ENCODE measurements around the gene PKIB. TPM values are rescaled to one million over a fixed set of nuclear protein-coding genes. Genes with fewer than 3 reads are reported as not detected.

Gene PKIB
- polyA plus RNA-seq, 1 donor (not counting 4 experiments of a cell fraction or from before 2014, with no cell fraction given), result 8.7 TPM

DNA sequence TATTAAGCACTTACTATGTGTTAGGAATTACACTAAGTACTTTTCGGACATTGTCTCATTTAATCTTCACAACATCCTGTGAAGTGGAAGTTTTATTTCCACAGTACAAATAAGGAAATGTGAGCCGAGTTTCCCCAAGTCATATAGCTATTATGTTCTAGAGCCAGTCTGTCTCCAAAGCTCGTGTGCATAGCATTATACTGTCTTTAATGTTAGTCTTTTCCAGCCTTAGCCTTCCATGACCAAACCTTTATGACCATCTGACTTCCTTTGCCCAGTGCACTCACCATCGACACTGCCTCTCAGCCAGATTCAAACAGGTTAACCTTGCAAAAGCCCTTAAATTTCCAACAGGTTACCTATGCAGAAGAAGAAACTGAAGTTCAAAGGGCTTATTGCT lies 55.7 kb downstream of the PKIB start:
- no peaks in the 10 kb centered on the region for H4K20me1 ChIP-seq (ENCODE audit: control insufficient read depth, extremely low read depth, insufficient read depth, low read length)
- no peak overlapping the region for H3K4me2 ChIP-seq (ENCODE audit: control insufficient read depth, extremely low read depth, insufficient read depth, low read depth, low read length)
- no peaks in the 10 kb centered on the region for H3K27me3 ChIP-seq (ENCODE audit: control insufficient read depth, extremely low read depth, insufficient read depth, low read length)
- DNase-seq (ENCODE audit: low read depth, low spot score) (no peak), FAIRE-seq (no peak)
- TF ChIP-seq, protein P1, sequence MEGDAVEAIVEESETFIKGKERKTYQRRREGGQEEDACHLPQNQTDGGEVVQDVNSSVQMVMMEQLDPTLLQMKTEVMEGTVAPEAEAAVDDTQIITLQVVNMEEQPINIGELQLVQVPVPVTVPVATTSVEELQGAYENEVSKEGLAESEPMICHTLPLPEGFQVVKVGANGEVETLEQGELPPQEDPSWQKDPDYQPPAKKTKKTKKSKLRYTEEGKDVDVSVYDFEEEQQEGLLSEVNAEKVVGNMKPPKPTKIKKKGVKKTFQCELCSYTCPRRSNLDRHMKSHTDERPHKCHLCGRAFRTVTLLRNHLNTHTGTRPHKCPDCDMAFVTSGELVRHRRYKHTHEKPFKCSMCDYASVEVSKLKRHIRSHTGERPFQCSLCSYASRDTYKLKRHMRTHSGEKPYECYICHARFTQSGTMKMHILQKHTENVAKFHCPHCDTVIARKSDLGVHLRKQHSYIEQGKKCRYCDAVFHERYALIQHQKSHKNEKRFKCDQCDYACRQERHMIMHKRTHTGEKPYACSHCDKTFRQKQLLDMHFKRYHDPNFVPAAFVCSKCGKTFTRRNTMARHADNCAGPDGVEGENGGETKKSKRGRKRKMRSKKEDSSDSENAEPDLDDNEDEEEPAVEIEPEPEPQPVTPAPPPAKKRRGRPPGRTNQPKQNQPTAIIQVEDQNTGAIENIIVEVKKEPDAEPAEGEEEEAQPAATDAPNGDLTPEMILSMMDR (optimal IDR thresholded peaks at IDR 0.05 in 1 of 3, IDR thresholded peaks at IDR 0.05 in 1 of 3, conservative IDR thresholded peaks at IDR 0.05 in 1 of 3; ENCODE audit: extremely low read depth in 1 of 3, insufficient read depth in 2 of 3, low read length in 3 of 3), result no peak
- TF ChIP-seq EZH2 (IDR thresholded peaks at IDR 0.05; ENCODE audit: low read length), result no peak
- H3K27ac ChIP-seq (ENCODE audit: control insufficient read depth, insufficient read depth, low read length), result no peak overlapping the region
- no peaks in the 10 kb centered on the region for H3K79me2 ChIP-seq (ENCODE audit: control insufficient read depth, insufficient read depth, low read length)
- no peaks in the 10 kb centered on the region for H3K36me3 ChIP-seq (ENCODE audit: control insufficient read depth in 2 of 2, extremely low read depth in 1 of 2, insufficient read depth in 2 of 2, low read length in 2 of 2)
- no peaks in the 10 kb centered on the region for H3K4me1 ChIP-seq (ENCODE audit: control insufficient read depth, extremely low read depth, insufficient read depth, low read length)
- dilution Hi-C loops (cut with MboI; ENCODE audit: extremely low pct_ligation_motif_present, low sequenced_read_pairs), result no loop called here
- no peaks in the 10 kb centered on the region for H3K9me3 ChIP-seq (ENCODE audit: control insufficient read depth, low read depth, low read length)
- H2AFZ ChIP-seq (ENCODE audit: control insufficient read depth, low read length), result no peak overlapping the region
- no peaks in the 10 kb centered on the region for H3K9me1 ChIP-seq (ENCODE audit: control insufficient read depth, extremely low read depth, insufficient read depth, low read length)
- no peak overlapping the region for H3K9ac ChIP-seq (ENCODE audit: control insufficient read depth, extremely low read depth, insufficient read depth, low read length)
- H3K4me3 ChIP-seq (ENCODE audit: control insufficient read depth in 2 of 3, extremely low read depth in 1 of 3, insufficient read depth in 2 of 3, low read depth in 1 of 3, low read length in 3 of 3), result no peak overlapping the region

DNA sequence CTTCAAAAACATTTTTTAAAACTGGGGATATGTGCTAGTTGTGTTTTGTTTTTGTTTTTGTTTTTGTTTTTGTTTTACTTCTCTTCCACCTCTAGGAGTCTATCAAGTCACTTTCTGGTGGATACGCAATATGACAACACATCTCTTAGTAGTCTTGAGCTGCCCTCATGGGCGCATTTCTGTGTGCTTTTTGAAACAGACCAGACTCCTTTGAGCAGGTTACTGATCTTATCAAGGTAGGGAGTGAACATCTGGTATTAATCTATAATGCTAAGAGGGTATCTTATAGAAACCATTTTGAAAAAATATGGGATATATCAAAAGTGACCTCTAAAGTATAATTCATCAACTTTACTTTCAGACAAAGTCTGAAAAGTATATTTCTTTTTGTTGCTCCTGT lies 56.2 kb downstream of the PKIB start:
- FAIRE-seq (no peak), DNase-seq (ENCODE audit: low read depth, low spot score) (no peak)
- TF ChIP-seq, protein P1 (optimal IDR thresholded peaks at IDR 0.05 in 1 of 3, IDR thresholded peaks at IDR 0.05 in 1 of 3, conservative IDR thresholded peaks at IDR 0.05 in 1 of 3; ENCODE audit: extremely low read depth in 1 of 3, insufficient read depth in 2 of 3, low read length in 3 of 3), result no peak
- TF ChIP-seq EZH2 (IDR thresholded peaks at IDR 0.05; ENCODE audit: low read length), result no peak
- Histone ChIP-seq H3K79me2 (ENCODE audit: control insufficient read depth, insufficient read depth, low read length) (no peaks in the 10 kb centered on the region), H3K4me1 (ENCODE audit: control insufficient read depth, extremely low read depth, insufficient read depth, low read length) (no peaks in the 10 kb centered on the region), H4K20me1 (ENCODE audit: control insufficient read depth, extremely low read depth, insufficient read depth, low read length) (no peaks in the 10 kb centered on the region), H3K4me2 (ENCODE audit: control insufficient read depth, extremely low read depth, insufficient read depth, low read depth, low read length) (no peak overlapping the region), H3K4me3 (ENCODE audit: control insufficient read depth in 2 of 3, extremely low read depth in 1 of 3, insufficient read depth in 2 of 3, low read depth in 1 of 3, low read length in 3 of 3) (no peak overlapping the region), H3K27me3 (ENCODE audit: control insufficient read depth, extremely low read depth, insufficient read depth, low read length) (no peaks in the 10 kb centered on the region), H3K9me1 (ENCODE audit: control insufficient read depth, extremely low read depth, insufficient read depth, low read length) (no peaks in the 10 kb centered on the region), H3K9ac (ENCODE audit: control insufficient read depth, extremely low read depth, insufficient read depth, low read length) (no peak overlapping the region), H3K36me3 (ENCODE audit: control insufficient read depth in 2 of 2, extremely low read depth in 1 of 2, insufficient read depth in 2 of 2, low read length in 2 of 2) (no peaks in the 10 kb centered on the region), H3K27ac (ENCODE audit: control insufficient read depth, insufficient read depth, low read length) (no peak overlapping the region), H2AFZ (ENCODE audit: control insufficient read depth, low read length) (no peak overlapping the region), H3K9me3 (ENCODE audit: control insufficient read depth, low read depth, low read length) (no peaks in the 10 kb centered on the region)
- dilution Hi-C loops (cut with MboI; ENCODE audit: extremely low pct_ligation_motif_present, low sequenced_read_pairs), result no loop called here
